Endothelial cell of umbilical vein (primary cell): ENCODE results near the gene CNEP1R1. TPM values are rescaled to one million over a fixed set of nuclear protein-coding genes. Genes with fewer than 3 reads are reported as not detected.

Experiments
- BruUV-seq: library from RNA; stranded (reverse); fragments of 400-500 nt; replicated peaks from 2 replicates; lab custom pipeline; 2021; lab: Mats Ljungman, UMichigan
- CTCF ChIA-PET: fragments of 300-600, 350-600 bp; sonication (Branson Sonifier 250); formaldehyde crosslinking; loops from one replicate; lab custom pipeline; 2021; ENCODE audit warnings: antibody characterized with exemption, inconsistent platforms; lab: Charles Lee
- POLR2A ChIA-PET: fragments of 300-600, 350-600 bp; sonication (Branson Sonifier 250); formaldehyde crosslinking; loops from one replicate; lab custom pipeline; 2021; ENCODE audit warnings: antibody characterized with exemption, inconsistent platforms; lab: Charles Lee
- DNase-seq: peaks from one replicate; pipeline ENCODE4 v3.0.0-alpha.2; 2011; ENCODE audit warnings: low read depth, low spot score
- FAIRE-seq: peaks from 2 replicates; lab custom pipeline; 2011; peaks lifted over from hg19 to GRCh38; lab: Jason Lieb, UNC
- H2AFZ ChIP-seq: 2 replicates; pipeline ENCODE4 v1.6.0; 2012; ENCODE audit warnings: low read depth, low read length, control low read depth, inconsistent platforms
- H3K27ac ChIP-seq: 2 replicates; pipeline ENCODE4 v1.5.1; 2011; ENCODE audit warnings: low read depth, mild to moderate bottlenecking, control low read depth, low read length, moderate library complexity; ENCODE audit not compliant: insufficient read depth
- H3K27me3 ChIP-seq, 2 experiments: 2 replicates each; pipeline versions ENCODE4 v1.6.0 to v1.6.1; 2011; ENCODE audit warnings: low read length in 2 of 2, mixed read lengths in 1 of 2; ENCODE audit not compliant: control insufficient read depth in 2 of 2, insufficient read depth in 2 of 2
- H3K36me3 ChIP-seq, 2 experiments: 2 replicates in 1 of 2; 3 replicates in 1 of 2; pipeline ENCODE4 v1.5.1; 2011; ENCODE audit warnings: low read length in 2 of 2, mild to moderate bottlenecking in 1 of 2, moderate library complexity in 1 of 2; ENCODE audit not compliant: control insufficient read depth in 2 of 2, insufficient read depth in 2 of 2; ENCODE audit errors: extremely low read depth in 1 of 2
- H3K4me1 ChIP-seq: 3 replicates; pipeline ENCODE4 v1.5.1; 2011; ENCODE audit warnings: mild to moderate bottlenecking, low read length; ENCODE audit not compliant: control insufficient read depth, insufficient read depth; ENCODE audit errors: extremely low read depth
- H3K4me2 ChIP-seq: 2 replicates; pipeline ENCODE4 v1.6.1; 2011; ENCODE audit warnings: low read length, control low read depth, mixed read lengths; ENCODE audit not compliant: insufficient read depth
- H3K4me3 ChIP-seq, 3 experiments: fragments of 200-600 bp in 1 of 3; sonication (generic), shearing (Covaris generic) in 1 of 3; replicated peaks in 1 of 3; 2 replicates each; pipeline ENCODE4 v1.5.1; 2011 to 2016; ENCODE audit warnings: control low read depth in 3 of 3, low read length in 3 of 3, mild to moderate bottlenecking in 2 of 3, inconsistent platforms in 1 of 3, low read depth in 1 of 3, moderate library complexity in 1 of 3; ENCODE audit not compliant: insufficient read depth in 1 of 3
- H3K79me2 ChIP-seq: 2 replicates; pipeline ENCODE4 v1.6.0; 2012; ENCODE audit warnings: low read length, inconsistent platforms; ENCODE audit not compliant: control insufficient read depth, insufficient read depth
- H3K9ac ChIP-seq: replicated peaks from 2 replicates; pipeline ENCODE3; 2011; ENCODE audit warnings: low read length, control low read depth; ENCODE audit not compliant: insufficient read depth; ENCODE audit errors: extremely low read depth
- H3K9me1 ChIP-seq: replicated peaks from 3 replicates; pipeline ENCODE4 v1.6.0; 2011; ENCODE audit warnings: mild to moderate bottlenecking, low read length; ENCODE audit not compliant: control insufficient read depth, insufficient read depth; ENCODE audit errors: extremely low read depth
- H3K9me3 ChIP-seq: replicated peaks from 2 replicates; pipeline ENCODE4 v1.5.1; 2012; ENCODE audit warnings: low read length, inconsistent platforms; ENCODE audit not compliant: control insufficient read depth, insufficient read depth
- H4K20me1 ChIP-seq: replicated peaks from 2 replicates; pipeline ENCODE3; 2011; ENCODE audit warnings: mild to moderate bottlenecking, low read length; ENCODE audit not compliant: control insufficient read depth, insufficient read depth; ENCODE audit errors: extremely low read depth
- EZH2 ChIP-seq: IDR thresholded peaks from 2 replicates; pipeline ENCODE4 v1.6.1; 2012; ENCODE audit warnings: borderline replicate concordance, low read depth, mild to moderate bottlenecking, moderate library complexity, low read length, inconsistent platforms; ENCODE audit not compliant: severe bottlenecking
- FOS ChIP-seq: IDR thresholded peaks from 2 replicates; pipeline ENCODE4 v1.6.1; 2011; ENCODE audit warnings: mild to moderate bottlenecking, low read length, moderate library complexity, borderline replicate concordance; ENCODE audit not compliant: insufficient read depth
- GATA2 ChIP-seq: IDR thresholded peaks from 2 replicates; pipeline ENCODE4 v1.7.0; 2011; ENCODE audit warnings: low read depth, mild to moderate bottlenecking, moderate library complexity, mixed read lengths, low read length; ENCODE audit not compliant: insufficient read length, insufficient read depth
- JUN ChIP-seq: IDR thresholded peaks from 2 replicates; pipeline ENCODE4 v1.6.1; 2011; ENCODE audit warnings: borderline replicate concordance, low read depth; ENCODE audit not compliant: insufficient read length, insufficient read depth
- MYC ChIP-seq: IDR thresholded peaks from one replicate; pipeline ENCODE4 v1.6.1; 2011; ENCODE audit warnings: mild to moderate bottlenecking, low read depth, low read length
- dilution Hi-C: fragments of 300-500 bp; cut with MboI; formaldehyde crosslinking; loops from one replicate; pipeline ENCODE4 v1.15.0; 2019; ENCODE audit warnings: low sequenced_read_pairs; ENCODE audit not compliant: extremely low pct_ligation_motif_present
- intact Hi-C: fragments of 100-400 bp; cut with micrococcal nuclease; formaldehyde crosslinking; loops from one replicate; pipeline ENCODE4 v1.10.0; 2022
- polyA plus RNA-seq, 4 experiments: library from polyadenylated mRNA; depleted of rRNA in 3 of 4; stranded (reverse) in 3 of 4; unstranded in 1 of 4; fragments of >200 nt; gene quantifications; 2 replicates each; pipeline versions ENCODE4 v1.2.1 to v1.2.3, GENCODE V29; 2011 to 2012; ENCODE audit warnings: missing spikeins in 1 of 4
- total RNA-seq: library from RNA; stranded (reverse); gene quantifications from 2 replicates; pipeline ENCODE4 v1.2.3, GENCODE V29; 2021
- TF ChIP-seq, protein P1 (sequence below): IDR thresholded peaks from 2 replicates; pipeline ENCODE4 v1.6.1; 2011; ENCODE audit not compliant: insufficient read depth, insufficient read length

The CNEP1R1 gene
- total and polyA plus RNA-seq, 2 donors (not counting 3 experiments of a cell fraction or from before 2014, with no cell fraction given), result 15.3 to 23.2 TPM

DNA sequence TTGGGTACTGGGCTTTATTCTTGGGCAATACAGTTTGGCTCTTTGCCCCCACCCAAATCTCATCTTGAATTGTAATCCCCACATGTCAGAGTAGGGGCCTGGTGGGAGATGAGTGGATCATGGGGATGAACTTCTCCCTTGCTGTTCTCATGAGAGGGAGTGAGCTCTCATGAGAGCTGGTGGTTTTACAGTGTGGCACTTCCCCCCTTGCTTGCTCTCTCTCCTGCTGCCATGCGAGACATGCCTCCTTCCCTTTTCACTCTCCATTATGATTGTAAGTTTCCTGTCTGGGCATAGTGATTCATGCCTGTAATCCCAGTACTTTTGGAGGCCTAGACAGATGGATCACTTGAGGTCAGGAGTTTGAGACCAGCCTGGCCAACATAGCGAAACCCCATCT is 18.1 kb upstream of the CNEP1R1 start:
- no peak for DNase-seq
- H3K27ac ChIP-seq, result no peak overlapping the region
- H4K20me1 ChIP-seq, result no peaks in the 10 kb centered on the region
- H2AFZ ChIP-seq, result no peak overlapping the region
- no peaks in the 10 kb centered on the region for H3K36me3 ChIP-seq
- FAIRE-seq, result no peak
- H3K9me1 ChIP-seq, result no peaks in the 10 kb centered on the region
- no peak overlapping the region for H3K4me2 ChIP-seq
- H3K27me3 ChIP-seq, result no peaks in the 10 kb centered on the region
- dilution Hi-C loops (no loop called here), intact Hi-C loops (no loop called here)
- TF ChIP-seq, protein P1, sequence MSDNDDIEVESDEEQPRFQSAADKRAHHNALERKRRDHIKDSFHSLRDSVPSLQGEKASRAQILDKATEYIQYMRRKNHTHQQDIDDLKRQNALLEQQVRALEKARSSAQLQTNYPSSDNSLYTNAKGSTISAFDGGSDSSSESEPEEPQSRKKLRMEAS, result no peak
- TF ChIP-seq MYC (no peak), GATA2 (no peak), JUN (no peak), EZH2 (no peak), FOS (no peak)
- no TSS peak for BruUV-seq
- ChIA-PET POLR2A (interaction anchor here (0.7 kb wide), 1 partner anchor 92 kb away, joined by 10 read pairs; no protein-coding TSS in a partner anchor), CTCF (interaction anchor here (0.7 kb wide), 2 partner anchors 18 to 377 kb away, joined by 3 to 4 read pairs; partner anchors contain the start of gene CNEP1R1)
- no peak overlapping the region for H3K9ac ChIP-seq
- no peak overlapping the region for H3K4me3 ChIP-seq
- no peaks in the 10 kb centered on the region for H3K4me1 ChIP-seq
- H3K9me3 ChIP-seq, result no peaks in the 10 kb centered on the region
- no peaks in the 10 kb centered on the region for H3K79me2 ChIP-seq

DNA sequence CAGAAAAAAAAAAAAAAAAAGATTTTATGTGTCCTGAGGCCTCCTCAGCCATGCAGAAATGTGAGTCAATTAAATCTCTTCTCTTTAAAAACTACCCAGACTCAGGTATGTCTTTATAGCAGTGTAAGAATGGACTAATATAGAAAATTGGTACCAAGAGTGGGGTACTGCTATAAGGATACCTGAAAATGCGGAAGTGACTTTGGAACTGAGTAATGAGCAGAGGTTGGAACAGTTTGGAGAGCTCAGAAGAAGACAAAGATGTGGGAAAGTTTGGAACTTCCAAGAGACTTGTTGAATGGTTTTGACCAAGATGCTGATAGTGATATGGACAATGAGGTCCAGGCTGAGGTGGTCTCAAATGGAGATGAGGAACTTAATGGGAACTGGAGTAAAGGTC is 17.3 kb upstream of the CNEP1R1 start:
- BruUV-seq, result no TSS peak
- CTCF ChIA-PET, result interaction anchor here (1.9 kb wide), 1 partner anchor 17 kb away, joined by 10 read pairs; the partner anchor contains the start of gene CNEP1R1
- no peaks in the 10 kb centered on the region for H3K4me1 ChIP-seq

More for the DNA sequence above, 17.3 kb upstream of the CNEP1R1 start:
- Histone ChIP-seq H3K9ac (no peak overlapping the region), H3K9me1 (no peaks in the 10 kb centered on the region), H4K20me1 (no peaks in the 10 kb centered on the region), H3K79me2 (no peaks in the 10 kb centered on the region), H2AFZ (no peak overlapping the region), H3K4me2 (no peak overlapping the region), H3K27ac (no peak overlapping the region), H3K9me3 (no peaks in the 10 kb centered on the region), H3K4me3 (no peak overlapping the region), H3K27me3 (no peaks in the 10 kb centered on the region), H3K36me3 (no peaks in the 10 kb centered on the region)
- FAIRE-seq (no peak), DNase-seq (no peak)
- dilution Hi-C loops, result no loop called here
- intact Hi-C loops, result no loop called here
- POLR2A ChIA-PET, result no interaction called here
- no peak for TF ChIP-seq FOS
